ENCODE results near the gene HES6.

Gene HES6

GRCh38 chr2:238243496-238244076 lies 3.7 kb upstream of the HES6 start:
- Histone ChIP-seq H3K4me2 (ENCODE audit: low read length) (no peak overlapping the region), H3K36me3 (ENCODE audit: insufficient read depth, low read length) (peaks cover 6% of the 10 kb centered on the region; the same call in 1 of the 2 replicates), H3K9me2 (ENCODE audit: low read depth, low read length) (no peaks in the 10 kb centered on the region), H3K27me3 (ENCODE audit: insufficient read depth, low read length) (no peaks in the 10 kb centered on the region), H3F3A (ENCODE audit: insufficient read depth, low read length) (no peaks in the 10 kb centered on the region), H4K20me1 (ENCODE audit: insufficient read depth, low read length) (no peaks in the 10 kb centered on the region), H3K9ac (ENCODE audit: low read length) (no peak overlapping the region), H3K27ac (ENCODE audit: low read depth, low read length, poor library complexity, severe bottlenecking) (no peak overlapping the region), H3K79me2 (ENCODE audit: insufficient read depth, low read length) (no peaks in the 10 kb centered on the region), H3K4me3 (ENCODE audit: low read depth, low read length, poor library complexity, severe bottlenecking) (no peak overlapping the region), H2AFZ (ENCODE audit: low read length) (no peak overlapping the region), H3K9me3 (ENCODE audit: low read length) (no peaks in the 10 kb centered on the region), H3K4me1 (ENCODE audit: insufficient read depth, low read length, severe bottlenecking) (peaks cover 17% of the 10 kb centered on the region)
- TF ChIP-seq EZH2 (IDR thresholded peaks at IDR 0.05; ENCODE audit: borderline replicate concordance, low read length): no peak
- no peak for TF ChIP-seq CTCF (IDR thresholded peaks at IDR 0.05; ENCODE audit: low read length)

GRCh38 chr2:238242731-238243495 lies 3.1 kb upstream of the HES6 start:
- H3K4me1 ChIP-seq (ENCODE audit: insufficient read depth, low read length, severe bottlenecking): peaks cover 24% of the 10 kb centered on the region
- TF ChIP-seq CTCF (IDR thresholded peaks at IDR 0.05; ENCODE audit: low read length) (no peak), EZH2 (IDR thresholded peaks at IDR 0.05; ENCODE audit: borderline replicate concordance, low read length) (no peak)
- no peaks in the 10 kb centered on the region for H3K27me3 ChIP-seq (ENCODE audit: insufficient read depth, low read length)
- peaks cover 9% of the 10 kb centered on the region; the same call in 1 of the 2 replicates for H3K36me3 ChIP-seq (ENCODE audit: insufficient read depth, low read length)
- no peaks in the 10 kb centered on the region for H3K9me2 ChIP-seq (ENCODE audit: low read depth, low read length)
- H3K4me2 ChIP-seq (ENCODE audit: low read length): no peak overlapping the region
- no peak overlapping the region for H3K9ac ChIP-seq (ENCODE audit: low read length)
- H4K20me1 ChIP-seq (ENCODE audit: insufficient read depth, low read length): no peaks in the 10 kb centered on the region
- H3K4me3 ChIP-seq (ENCODE audit: low read depth, low read length, poor library complexity, severe bottlenecking): no peak overlapping the region
- H3K79me2 ChIP-seq (ENCODE audit: insufficient read depth, low read length): no peaks in the 10 kb centered on the region
- no peaks in the 10 kb centered on the region for H3F3A ChIP-seq (ENCODE audit: insufficient read depth, low read length)
- no peaks in the 10 kb centered on the region for H3K9me3 ChIP-seq (ENCODE audit: low read length)
- no peak overlapping the region for H3K27ac ChIP-seq (ENCODE audit: low read depth, low read length, poor library complexity, severe bottlenecking)
- H2AFZ ChIP-seq (ENCODE audit: low read length): no peak overlapping the region

GRCh38 chr2:238241970-238242369 lies 2.1 kb upstream of the HES6 start:
- H3K79me2 ChIP-seq (ENCODE audit: insufficient read depth, low read length): no peaks in the 10 kb centered on the region
- no peak overlapping the region for H3K4me3 ChIP-seq (ENCODE audit: low read depth, low read length, poor library complexity, severe bottlenecking)
- H3K27ac ChIP-seq (ENCODE audit: low read depth, low read length, poor library complexity, severe bottlenecking): no peak overlapping the region
- no peaks in the 10 kb centered on the region for H3K9me2 ChIP-seq (ENCODE audit: low read depth, low read length)
- H3K9ac ChIP-seq (ENCODE audit: low read length): no peak overlapping the region
- no peak overlapping the region for H3K4me2 ChIP-seq (ENCODE audit: low read length)
- no peaks in the 10 kb centered on the region for H3K9me3 ChIP-seq (ENCODE audit: low read length)
- H3K27me3 ChIP-seq (ENCODE audit: insufficient read depth, low read length): no peaks in the 10 kb centered on the region
- TF ChIP-seq CTCF (IDR thresholded peaks at IDR 0.05; ENCODE audit: low read length): no peak
- TF ChIP-seq EZH2 (IDR thresholded peaks at IDR 0.05; ENCODE audit: borderline replicate concordance, low read length): no peak
- no peaks in the 10 kb centered on the region for H3F3A ChIP-seq (ENCODE audit: insufficient read depth, low read length)
- no peaks in the 10 kb centered on the region for H4K20me1 ChIP-seq (ENCODE audit: insufficient read depth, low read length)
- H2AFZ ChIP-seq (ENCODE audit: low read length): no peak overlapping the region
- peaks cover 9% of the 10 kb centered on the region; the same call in 1 of the 2 replicates for H3K36me3 ChIP-seq (ENCODE audit: insufficient read depth, low read length)
- peaks cover 25% of the 10 kb centered on the region for H3K4me1 ChIP-seq (ENCODE audit: insufficient read depth, low read length, severe bottlenecking)

Data from OCI-LY1 (cell line).